GM21737 (cell line): ENCODE data around the gene MMP13.
"Not testable (repeated sequence)": the region's sequence is repeated elsewhere in the genome, so short reads cannot be mapped to it uniquely, and the experiment has no call there.

Experiments used
- ATAC-seq: cut with Tn5 transposase; IDR thresholded peaks from one replicate; pipeline ENCODE4 v1.9.1; 2021; ENCODE audit warnings: mild to moderate bottlenecking, moderate library complexity; ENCODE audit not compliant: unreplicated experiment

MMP13 gene

DNA sequence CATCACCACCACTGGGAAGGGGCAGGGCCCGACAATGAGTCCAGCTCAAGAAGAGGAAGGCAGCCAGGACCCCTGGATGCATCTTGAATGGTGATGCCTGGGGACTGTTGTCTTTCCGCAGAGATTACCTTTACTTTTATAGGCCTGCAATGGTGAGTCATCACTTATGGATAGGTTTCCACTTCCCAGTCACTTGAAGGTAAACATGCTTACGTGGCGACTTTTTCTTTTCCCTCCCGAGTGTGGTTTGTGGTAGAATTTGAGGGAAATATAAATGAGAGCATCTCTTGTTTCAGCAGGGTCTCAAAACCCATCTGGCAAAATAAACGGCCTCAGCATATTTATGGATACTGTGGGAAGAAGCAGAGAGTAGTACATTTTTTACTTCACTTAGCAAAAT is at the start of gene MMP13:
Gene MMP13 (minus strand): TSS at position 109 of the 400 bp plus-strand sequence. CDS start 27 bp downstream, at position 82.
- ATAC-seq = no peak

DNA sequence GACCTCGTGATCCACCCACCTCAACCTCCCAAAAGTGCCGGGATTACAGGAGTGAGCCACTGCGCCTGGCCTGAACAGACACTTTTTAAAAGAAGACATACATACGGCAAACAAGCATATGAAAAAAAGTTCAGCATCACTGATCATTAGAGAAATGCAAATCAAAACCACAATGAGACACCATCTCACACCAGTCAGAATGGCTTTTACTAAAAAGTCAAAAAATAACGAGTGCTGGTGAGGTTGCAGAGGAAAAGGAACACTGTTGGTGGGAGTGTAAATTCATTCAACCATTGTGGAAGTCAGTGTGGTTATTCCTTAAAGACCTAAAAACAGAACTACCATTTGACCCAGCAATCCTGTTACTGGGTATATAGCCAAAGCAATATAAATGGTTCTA is 48.7 kb upstream of the MMP13 start:
- ATAC-seq = not testable (repeated sequence)

DNA sequence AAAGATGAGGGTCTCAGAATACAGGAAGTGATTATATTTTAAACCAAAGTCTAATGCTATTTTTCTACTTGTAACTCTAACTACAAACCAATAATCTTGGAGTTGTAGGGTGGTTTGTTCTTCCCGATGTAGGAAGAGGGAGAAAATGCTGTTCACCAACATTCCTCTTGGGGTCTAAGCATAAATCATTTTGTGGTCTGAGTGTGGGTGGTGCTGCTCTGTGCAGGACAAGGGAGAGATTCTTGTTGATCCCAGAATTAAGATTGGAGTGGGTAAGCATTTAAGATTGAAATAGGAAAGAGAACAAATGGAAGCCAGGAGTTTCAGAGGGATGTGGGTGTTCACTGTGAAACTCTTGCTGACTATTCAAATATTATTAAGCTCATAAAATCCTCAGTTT is 38.6 kb upstream of the MMP13 start:
- no peak for ATAC-seq

DNA sequence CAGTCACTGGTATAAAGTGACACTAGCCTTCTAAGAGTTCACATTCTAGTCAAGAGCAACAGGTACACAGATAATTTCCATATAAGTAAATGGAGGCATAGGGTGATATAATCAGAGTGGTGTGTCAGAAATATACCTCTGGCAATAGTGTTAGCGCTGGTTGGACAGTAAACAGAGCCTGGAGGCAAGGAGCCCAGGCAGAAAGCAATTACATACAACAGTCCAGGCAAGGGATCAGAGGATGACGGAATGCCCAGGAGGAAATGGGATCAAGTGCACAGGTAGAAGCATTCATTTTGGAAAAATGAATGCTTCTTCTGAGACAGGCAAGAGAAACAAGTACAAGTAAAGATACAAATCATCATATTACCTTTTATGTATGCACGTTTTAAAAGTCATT is 36.2 kb upstream of the MMP13 start:
- no peak for ATAC-seq

DNA sequence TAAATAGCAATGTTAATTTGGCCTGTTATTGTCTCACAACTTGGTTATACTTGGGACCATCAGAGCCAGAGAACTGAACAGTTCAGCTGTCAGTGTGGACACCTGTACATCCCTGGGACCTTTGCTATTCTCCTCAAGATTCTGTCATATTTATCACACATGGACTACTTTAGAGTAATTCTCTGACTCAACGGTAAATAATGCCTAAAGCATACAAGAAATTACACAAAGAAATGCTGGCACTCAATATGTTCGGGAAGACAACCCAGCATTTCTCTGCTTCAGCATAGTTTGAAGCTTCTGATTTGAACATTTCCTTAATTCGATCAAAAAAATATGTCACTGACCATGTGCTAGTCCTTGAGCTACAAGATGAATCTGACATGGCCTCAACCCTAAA is 34.6 kb upstream of the MMP13 start:
- no peak for ATAC-seq

DNA sequence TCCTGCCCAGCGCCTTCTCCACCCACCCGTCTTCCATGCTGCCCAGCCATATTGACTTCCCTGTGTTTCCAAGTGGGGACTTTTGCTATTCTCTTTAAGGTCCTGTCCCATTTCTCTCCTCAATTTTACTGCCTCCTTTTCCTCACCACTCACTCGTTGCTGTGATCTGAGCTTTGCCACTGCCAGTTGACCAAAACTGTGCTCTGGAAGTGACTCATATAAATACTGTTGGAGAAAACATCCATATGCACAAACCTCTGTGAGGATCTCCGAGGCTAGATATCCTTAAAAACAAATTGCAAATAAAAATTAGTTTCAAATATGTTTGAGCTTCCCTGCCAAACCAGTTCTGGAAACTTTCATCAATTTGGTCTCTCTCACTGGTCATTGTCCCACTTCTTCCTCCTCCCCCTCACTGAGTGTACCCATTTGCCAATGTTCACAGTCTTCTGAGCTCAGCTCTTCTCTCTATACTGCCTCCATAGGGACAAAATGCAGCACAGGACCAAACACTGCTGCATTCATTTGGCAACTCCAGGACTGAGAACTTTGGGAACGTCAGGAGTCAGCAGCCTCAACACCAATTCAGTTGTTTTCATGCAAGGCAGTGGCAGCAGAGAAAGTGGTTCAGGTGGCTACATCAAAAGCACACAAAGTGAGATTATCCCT is 34.0 kb upstream of the MMP13 start:
- ATAC-seq = no peak

DNA sequence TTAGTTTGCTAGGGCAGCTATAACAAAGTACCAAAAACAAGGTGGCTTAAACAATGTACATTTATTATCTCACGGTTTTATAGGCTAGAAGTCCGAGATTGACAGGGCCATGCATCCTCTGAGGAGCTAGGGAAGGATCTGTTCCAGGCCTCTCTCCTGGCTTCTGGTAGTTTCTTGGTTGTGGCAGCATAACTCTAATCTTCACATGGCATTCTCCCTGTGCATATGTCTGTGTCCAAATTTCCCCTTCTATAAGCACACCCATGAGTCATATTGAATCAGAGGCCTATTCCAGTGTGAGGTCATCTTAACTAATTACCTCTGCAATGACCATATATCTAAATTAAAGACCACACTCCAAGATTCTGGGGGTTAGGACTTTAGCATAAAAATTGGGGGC is 31.3 kb upstream of the MMP13 start:
- ATAC-seq = no peak

DNA sequence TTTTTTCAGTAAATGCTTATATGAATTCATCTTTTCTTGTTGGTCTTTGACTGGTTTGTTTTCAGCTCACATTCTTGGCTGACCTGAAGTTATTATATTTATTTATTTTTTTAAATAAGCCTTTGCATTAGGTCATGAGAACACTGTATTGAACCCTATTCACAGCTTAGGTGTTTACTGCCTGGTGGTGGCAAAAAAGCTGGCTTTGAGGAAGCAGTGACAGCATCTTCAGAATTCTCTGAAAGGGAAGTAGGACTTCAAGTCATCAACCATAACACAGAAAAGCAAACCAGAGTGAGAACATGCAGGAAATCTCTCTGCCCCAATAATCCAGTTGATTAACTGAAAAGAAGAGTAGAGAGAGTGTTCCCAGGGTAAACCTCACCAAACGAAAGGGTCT is 30.3 kb upstream of the MMP13 start:
- ATAC-seq = no peak

DNA sequence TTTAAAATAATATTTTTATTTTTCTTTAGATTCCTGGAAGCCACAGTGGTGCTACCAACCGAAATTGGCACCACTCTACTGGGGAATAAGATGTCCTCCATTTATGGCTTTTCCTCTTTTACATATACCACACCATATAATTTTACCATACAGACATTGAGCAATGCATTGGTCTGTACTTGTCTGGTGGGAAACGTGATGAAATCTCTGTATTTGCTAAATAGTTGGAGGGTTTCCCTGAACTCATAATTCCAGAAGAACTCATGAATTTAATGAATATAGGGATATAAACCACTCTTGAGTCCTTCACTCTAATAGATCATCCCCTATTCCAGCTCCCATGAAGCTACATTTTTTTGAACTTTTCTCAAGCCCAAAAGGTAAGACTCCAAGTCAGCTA is 28.0 kb upstream of the MMP13 start:
- ATAC-seq = no peak

DNA sequence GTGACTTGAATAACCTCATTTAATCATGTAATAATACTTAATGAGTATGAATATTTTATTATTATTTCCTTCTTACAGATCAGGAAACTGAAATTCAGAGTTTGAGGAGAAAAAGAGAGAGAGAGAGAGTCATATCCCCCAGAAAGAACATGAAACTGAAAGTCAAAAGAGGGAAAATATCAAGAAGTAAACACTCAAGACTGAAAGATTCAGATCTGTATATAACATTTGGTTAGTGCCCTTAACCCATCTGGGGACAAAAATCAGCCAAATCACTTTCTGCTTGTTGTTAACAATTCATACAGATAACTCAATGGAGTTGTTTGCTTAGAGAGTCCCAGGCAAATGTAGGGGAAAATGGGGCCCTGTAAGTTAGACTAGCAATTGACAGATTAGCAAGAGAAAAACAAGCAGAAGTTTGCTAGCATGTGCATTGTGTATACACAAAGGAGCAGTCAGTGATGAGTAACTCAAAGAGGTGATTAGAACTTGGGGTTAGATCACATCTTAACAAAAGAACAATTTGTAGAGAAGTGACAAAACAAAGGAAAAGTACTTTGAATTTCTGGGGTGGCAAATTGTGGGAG is 25.9 kb upstream of the MMP13 start:
- ATAC-seq = peak; percentile 81

DNA sequence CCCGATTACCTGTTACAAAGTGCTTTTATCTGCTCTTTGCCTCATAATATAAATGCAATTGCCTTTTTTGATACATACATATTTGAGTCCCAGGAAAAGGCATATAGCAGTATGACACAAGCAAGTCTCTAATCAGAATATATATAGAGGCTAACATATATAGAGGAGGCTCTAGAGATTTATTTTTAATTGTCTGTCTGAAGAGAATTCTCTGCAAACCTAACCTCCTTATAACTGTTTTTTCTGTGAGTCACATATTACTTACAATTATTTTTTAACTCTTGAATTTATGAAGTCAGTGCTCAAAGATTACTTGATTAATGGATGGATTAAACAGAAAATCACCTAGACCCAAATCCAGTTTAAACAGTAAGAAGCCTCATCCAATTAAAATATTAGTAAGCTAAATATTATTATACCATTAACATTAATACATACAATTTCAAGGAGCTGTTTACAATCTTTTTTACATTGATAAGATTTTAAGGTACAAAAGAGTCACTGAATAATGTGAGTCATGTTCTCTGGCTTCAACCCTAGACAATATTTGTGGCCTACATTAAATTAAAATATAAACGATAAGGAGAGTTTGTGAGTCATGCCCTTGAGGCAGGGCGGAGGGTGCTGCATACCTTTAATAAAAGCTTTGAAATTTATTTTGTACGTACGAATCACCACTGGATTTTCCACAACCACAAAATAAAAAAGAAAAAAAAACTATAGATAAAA is 19.2 kb upstream of the MMP13 start:
- ATAC-seq = no peak

DNA sequence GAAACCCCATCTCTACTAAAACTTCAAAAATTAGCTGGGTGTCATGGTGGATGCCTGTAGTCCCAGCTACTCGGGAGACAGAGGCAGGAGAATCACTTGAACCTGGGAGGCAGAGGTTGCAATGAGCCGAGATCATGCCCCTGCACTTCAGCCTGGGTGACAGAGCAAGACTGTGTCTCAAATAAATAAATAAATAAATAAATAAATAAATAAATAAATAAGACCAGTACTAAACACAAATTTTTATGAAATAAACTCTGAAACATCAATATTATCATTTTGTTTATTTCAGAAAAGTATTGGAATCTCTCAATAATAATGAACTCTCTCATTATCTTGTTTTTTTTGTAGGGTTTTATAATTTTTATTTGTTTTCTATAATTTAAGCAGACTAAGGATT is 18.2 kb upstream of the MMP13 start:
- not testable (repeated sequence) for ATAC-seq

DNA sequence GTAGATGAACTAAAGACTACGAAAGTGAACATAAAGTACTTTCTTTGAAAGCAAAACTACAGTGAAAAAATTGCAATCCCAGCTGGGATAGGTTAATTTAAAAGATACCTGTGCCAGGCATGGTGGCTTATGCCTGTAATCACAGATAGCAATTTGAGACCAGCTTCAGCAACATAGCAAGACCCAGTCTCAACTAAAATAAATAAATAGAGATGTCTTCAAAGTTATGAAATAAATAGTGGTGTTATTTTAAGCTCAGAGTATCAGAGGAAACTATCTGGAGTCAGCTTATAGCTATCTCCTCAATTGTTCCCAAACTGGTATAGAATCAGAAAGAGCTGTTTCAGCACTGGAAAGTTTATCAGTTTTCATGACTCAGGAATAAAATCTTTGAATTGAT is 17.3 kb upstream of the MMP13 start:
- ATAC-seq = no peak

DNA sequence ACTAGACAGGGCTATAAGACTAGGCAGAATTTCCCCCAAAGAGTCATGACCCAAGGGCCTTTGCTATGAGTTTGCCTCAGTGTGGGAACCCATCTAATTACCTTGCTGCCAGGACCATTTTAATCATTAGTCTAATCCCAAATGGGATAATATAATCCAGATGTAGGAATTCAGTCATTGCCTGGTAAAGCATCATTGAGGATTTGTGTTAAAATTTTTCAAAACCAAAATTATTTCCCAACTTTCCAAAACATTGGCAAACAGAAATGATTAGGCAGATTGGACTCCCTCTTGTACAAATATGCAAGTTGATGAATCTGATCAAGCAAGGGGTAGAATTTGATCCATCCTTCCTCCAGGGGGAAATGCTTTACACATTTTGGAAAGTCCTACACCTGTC is 16.2 kb upstream of the MMP13 start:
- no peak for ATAC-seq

DNA sequence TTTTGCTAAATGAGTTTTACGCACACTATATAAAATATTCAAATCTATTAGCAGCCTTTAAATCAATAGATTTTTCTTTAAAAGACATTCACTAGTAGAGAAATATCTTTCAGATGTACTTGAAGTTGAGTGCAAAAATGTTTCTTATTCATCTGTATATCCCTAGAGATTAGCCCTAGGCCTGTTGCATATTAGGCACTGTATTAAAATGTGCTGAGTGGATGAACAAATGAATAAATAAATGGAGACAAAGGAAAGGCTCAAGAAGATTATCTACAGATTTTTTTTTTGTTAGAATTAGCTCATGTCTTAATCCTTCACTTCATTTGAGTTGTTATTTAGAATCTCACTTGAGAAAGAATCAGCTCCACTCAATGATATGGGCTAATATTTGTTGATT is 12.0 kb upstream of the MMP13 start:
- no peak for ATAC-seq

DNA sequence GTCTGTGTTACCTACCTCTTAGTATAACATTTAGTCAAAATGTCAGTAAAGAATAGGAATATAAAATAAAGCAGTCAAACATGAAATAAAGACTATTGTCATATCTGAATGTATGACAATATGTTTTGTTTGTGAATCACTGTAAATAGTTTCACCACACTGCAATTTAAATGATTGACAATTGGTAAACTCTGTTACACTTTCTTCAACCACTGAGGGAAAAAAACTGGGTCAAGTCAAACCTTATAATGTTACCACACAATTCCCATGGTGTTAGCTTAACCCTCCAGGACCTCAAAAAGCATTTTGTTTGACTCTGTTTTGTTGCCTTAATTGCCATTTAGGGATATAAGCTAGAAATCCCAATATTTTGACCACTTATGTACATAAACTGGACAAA is 10.5 kb upstream of the MMP13 start:
- ATAC-seq = no peak

DNA sequence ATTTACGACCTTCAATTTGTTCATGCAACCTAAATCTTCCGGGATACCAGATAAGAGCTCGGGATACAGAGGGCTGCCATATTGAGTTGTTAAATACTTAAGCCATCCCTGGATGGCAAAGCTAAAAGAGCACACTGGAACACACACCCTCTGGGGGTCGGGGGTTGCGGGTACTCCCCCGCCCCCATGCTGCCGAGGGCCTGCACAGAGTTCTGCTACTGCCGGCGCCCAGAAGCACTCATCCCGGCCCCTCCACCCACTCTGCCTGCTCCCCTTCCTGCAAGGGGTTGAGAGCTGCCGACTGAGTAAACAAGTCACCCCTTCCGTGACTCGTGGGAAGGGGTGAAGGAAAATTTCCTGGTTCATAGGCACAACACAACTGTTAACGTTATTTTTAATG is 9.3 kb upstream of the MMP13 start:
- ATAC-seq = no peak

DNA sequence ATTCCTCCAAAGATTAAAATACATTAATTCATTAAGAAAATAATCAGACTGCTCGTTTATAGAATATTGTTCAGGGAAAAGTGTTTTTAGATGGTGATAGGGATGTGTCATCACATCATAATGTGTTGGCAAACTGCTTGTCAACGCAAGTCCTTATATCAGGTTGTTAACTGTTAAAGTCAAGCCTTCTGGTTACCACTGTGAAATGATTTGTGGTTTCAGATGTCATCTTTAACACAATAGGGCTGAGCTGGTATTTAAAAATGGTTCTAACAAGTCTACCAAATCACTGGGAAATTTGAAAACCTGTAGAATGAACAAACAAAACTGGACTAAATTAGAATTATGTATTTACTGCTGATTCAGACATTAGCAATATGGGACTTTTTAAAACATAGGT is 2.4 kb upstream of the MMP13 start:
- no peak for ATAC-seq

DNA sequence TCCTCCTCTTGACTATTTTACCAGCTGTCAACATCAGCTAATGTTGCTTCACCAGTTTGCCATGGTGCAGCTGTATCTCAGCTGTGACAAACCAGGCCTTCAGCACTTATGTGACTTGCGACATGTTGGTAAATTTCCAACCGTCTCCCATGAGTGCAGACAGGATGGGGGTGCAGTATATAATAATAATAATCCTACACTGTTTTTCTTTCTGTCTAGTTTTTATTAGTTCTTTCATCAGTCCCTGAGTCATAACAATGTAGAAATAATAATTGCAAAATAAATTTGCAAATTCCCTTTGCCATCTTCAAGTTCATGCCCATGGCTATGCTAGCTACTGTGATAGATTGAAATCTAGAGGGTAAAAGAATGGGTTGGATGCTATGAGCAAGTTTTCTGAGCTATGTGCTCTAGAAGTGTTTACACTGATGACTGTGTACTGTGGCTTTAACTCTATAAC is 4.9 kb downstream of the MMP13 start:
- ATAC-seq = no peak

DNA sequence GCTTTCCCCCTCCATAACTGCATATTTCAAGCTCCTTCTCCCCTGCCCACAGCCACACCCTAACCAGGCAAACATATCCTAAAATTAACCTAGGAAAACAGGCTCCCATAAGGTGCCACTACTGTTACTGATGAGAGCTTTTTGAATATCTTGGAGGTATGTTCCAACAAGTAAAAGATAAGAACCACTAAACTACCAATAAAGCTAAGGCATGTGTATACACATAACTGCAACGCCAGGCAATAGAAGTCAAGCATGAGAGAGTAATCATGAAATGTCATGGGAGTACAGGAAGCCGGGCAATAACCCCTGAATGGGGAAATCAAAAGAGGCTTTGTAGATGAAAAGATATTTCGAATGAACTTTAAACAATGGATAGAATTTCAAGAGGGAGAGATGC is 9.3 kb downstream of the MMP13 start:
- no peak for ATAC-seq

DNA sequence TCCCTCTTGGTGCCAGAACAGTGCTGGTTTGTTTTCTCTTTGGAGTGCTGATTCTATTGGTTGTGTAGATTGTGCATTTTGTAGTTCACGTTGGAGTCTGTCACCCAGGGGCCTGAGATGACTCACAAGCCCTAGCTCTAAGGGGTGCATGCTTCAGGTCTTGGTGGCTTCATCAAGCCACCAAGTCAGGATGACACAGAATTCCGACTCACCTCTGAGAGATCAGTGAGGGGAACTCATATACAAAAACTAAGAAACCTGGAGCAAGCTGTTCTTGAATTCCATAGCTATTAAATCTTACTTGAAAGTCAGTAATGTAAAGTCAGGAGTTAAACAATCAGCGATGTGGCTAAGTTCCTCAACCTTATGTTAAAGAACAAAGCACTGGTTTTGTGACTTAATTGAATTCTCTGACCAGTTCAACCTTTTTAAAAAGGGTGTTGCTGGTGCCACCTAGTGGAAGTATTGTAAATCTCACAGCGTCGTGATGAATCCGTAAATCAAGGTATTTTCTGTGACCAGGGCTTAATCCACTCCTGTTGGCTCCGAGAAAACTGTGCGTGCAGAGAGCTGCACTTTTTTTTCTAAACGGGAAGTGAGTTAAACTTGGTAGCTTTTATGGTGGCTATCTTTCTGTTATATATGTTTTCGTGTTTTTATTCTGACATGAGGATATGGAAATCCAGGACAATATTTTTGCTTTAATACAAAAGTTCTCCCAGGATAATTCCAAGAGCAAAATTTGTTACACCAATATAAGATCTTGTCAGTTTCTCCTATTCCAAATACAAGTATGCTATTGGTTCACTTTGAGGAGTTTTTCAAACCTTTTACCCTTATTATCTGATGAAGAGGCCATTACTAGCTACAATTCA is 14.6 kb downstream of the MMP13 start:
- ATAC-seq = peak; percentile 76
